Vagina (tissue), 2 donors: ENCODE data around the gene OBSCN. TPM values are rescaled to one million over a fixed set of nuclear protein-coding genes. Genes with fewer than 3 reads are reported as not detected.

ENCODE experiments used
- DNase-seq, 2 donors: peaks; one replicate each; pipeline ENCODE4 v3.0.0-alpha.2; 2017; ENCODE audit errors: extremely low spot score in 2 of 2
- H3K27ac ChIP-seq: fragments of 200-600 bp; sonication (generic); one replicate; pipeline ENCODE4 v1.5.1; 2019
- H3K27me3 ChIP-seq: fragments of 200-600 bp; sonication (generic); one replicate; pipeline ENCODE4 v1.5.1; 2019
- H3K36me3 ChIP-seq, 2 donors: fragments of 200-600 bp; sonication (generic); one replicate each; pipeline ENCODE4 v1.5.1; 2017 to 2019
- H3K4me1 ChIP-seq: fragments of 200-600 bp; sonication (generic); one replicate; pipeline ENCODE4 v1.5.1; 2019
- H3K4me3 ChIP-seq, 2 donors: fragments of 200-600 bp; sonication (generic); 1 replicate in 1 of 2; 2 replicates in 1 of 2; pipeline ENCODE4 v1.5.1; 2016 to 2019
- H3K9me3 ChIP-seq: fragments of 200-600 bp; sonication (generic); one replicate; pipeline ENCODE4 v1.5.1; 2019
- CTCF ChIP-seq, 3 experiments: fragments of 450-650 bp in 2 of 3; fragments of 200-600 bp in 1 of 3; sonication (generic) in 1 of 3; IDR thresholded peaks; one replicate each; pipeline ENCODE4 v1.5.1; 2017 to 2019; ENCODE audit warnings: antibody characterized with exemption in 3 of 3, mild to moderate bottlenecking in 2 of 3, moderate library complexity in 2 of 3
- POLR2A ChIP-seq, 2 donors: fragments of 450-650 bp; IDR thresholded peaks; one replicate each; pipeline ENCODE4 v1.6.1; 2017; ENCODE audit warnings: antibody characterized with exemption in 2 of 2, mild to moderate bottlenecking in 2 of 2, moderate library complexity in 2 of 2
- POLR2AphosphoS5 ChIP-seq, 2 donors: sonication (generic); formaldehyde crosslinking; IDR thresholded peaks; one replicate each; pipeline ENCODE4 v1.9.0; 2017; ENCODE audit warnings: antibody characterized with exemption in 2 of 2, mild to moderate bottlenecking in 2 of 2, low read depth in 1 of 2; ENCODE audit not compliant: insufficient read depth in 1 of 2
- intact Hi-C: fragments of 100-400 bp; cut with DNase I; formaldehyde crosslinking; loops from one replicate; pipeline ENCODE4 v1.15.1; 2023
- total RNA-seq: library from RNA; depleted of rRNA; stranded (reverse); fragments of >200 nt; gene quantifications from one replicate; pipeline ENCODE4 v1.2.3, GENCODE V29; 2016

OBSCN gene
- total RNA-seq, 1 donor from 2014 or later, result 35.8 TPM

DNA sequence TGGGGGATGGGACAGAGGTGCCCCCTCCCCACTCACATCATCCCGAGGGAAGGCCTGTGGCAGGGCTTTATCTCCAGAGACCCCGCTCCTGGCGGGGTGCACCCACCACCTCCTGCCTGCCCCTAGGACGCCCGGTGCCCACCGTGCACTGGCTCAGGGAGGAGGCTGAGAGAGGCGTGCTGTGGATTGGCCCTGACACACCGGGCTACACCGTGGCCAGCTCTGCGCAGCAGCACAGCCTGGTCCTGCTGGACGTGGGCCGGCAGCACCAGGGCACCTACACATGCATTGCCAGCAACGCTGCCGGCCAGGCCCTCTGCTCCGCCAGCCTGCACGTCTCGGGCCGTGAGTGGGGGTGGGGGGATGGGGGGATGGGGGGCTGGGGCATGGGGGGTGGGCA, 127.1 kb downstream of the OBSCN start:
- no peaks in the 10 kb centered on the region for H3K4me1 ChIP-seq
- TF ChIP-seq POLR2AphosphoS5 (IDR thresholded peaks at IDR 0.05; ENCODE audit: insufficient read depth in 1 of 2, low read depth in 1 of 2), result no peak
- TF ChIP-seq CTCF (IDR thresholded peaks at IDR 0.05), result no peak
- TF ChIP-seq POLR2A (IDR thresholded peaks at IDR 0.05), result no peak
- H3K27me3 ChIP-seq, result no peaks in the 10 kb centered on the region
- no peak overlapping the region for H3K27ac ChIP-seq
- no peak for DNase-seq
- intact Hi-C loops, result no loop called here
- H3K4me3 ChIP-seq, result no peak overlapping the region
- H3K36me3 ChIP-seq, result peaks cover 0 to 7% of the 10 kb centered on the region in 2 donors
- H3K9me3 ChIP-seq, result no peaks in the 10 kb centered on the region

DNA sequence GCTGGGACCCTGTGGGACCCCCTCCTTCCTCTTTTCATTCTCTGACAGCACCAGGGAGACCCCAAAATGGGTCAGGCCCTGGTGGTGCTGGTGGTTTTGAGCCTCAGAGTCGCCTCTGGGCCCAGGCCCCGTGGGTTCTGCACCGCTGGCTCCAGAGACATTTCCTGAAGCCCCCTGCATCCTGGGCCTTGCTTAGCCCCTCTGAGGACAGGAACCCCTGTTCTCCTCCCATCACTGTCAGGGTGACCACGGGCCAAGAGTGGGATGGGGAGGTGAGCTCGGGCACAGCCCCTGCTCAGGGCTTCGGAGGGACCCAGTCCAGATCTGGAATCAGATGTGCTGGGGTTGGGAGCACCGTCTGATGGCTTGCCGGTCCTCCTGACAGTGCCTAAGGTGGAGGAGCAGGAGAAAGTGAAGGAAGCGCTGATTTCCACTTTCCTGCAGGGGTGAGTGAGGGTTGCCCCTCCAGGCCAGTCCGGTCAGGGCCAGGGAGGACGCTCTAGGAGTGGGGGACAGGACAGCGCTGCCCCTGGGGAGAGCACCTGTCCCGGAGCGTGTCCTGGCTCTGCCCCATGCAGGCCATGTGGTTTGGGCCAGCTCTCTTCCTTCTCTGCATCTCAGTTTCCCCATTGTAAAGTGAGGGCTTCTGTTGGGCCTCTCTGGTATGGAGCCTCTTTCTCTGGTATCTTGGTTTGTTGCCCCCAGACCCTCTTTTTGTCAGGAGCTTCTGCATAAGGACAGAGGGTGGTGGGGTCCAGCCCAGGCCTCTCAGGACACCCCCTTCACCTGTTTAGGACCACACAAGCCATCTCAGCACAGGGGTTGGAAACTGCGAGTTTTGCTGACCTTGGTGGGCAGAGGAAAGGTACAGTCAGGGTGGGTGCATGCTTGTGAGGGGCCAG, 127.8 kb downstream of the OBSCN start:
- Histone ChIP-seq H3K27ac (no peak overlapping the region), H3K4me3 (no peak overlapping the region), H3K27me3 (no peaks in the 10 kb centered on the region), H3K4me1 (no peaks in the 10 kb centered on the region), H3K36me3 (peaks cover 0 to 7% of the 10 kb centered on the region in 2 donors), H3K9me3 (no peaks in the 10 kb centered on the region)
- no peak for TF ChIP-seq CTCF (IDR thresholded peaks at IDR 0.05)
- intact Hi-C loops, result no loop called here
- DNase-seq, result no peak

- Histone ChIP-seq H3K4me3 (no peak overlapping the region), H3K9me3 (no peaks in the 10 kb centered on the region), H3K36me3 (peaks cover 0 to 7% of the 10 kb centered on the region in 2 donors), H3K27me3 (no peaks in the 10 kb centered on the region), H3K4me1 (no peaks in the 10 kb centered on the region), H3K27ac (no peak overlapping the region)
- DNase-seq, result no peak
- intact Hi-C loops, result no loop called here
- TF ChIP-seq POLR2A (IDR thresholded peaks at IDR 0.05) (no peak), POLR2AphosphoS5 (IDR thresholded peaks at IDR 0.05; ENCODE audit: insufficient read depth in 1 of 2, low read depth in 1 of 2) (no peak), CTCF (IDR thresholded peaks at IDR 0.05) (no peak)
Measured at GRCh38 chr1:228336308-228337030, 128.6 kb downstream of the OBSCN start.

DNA sequence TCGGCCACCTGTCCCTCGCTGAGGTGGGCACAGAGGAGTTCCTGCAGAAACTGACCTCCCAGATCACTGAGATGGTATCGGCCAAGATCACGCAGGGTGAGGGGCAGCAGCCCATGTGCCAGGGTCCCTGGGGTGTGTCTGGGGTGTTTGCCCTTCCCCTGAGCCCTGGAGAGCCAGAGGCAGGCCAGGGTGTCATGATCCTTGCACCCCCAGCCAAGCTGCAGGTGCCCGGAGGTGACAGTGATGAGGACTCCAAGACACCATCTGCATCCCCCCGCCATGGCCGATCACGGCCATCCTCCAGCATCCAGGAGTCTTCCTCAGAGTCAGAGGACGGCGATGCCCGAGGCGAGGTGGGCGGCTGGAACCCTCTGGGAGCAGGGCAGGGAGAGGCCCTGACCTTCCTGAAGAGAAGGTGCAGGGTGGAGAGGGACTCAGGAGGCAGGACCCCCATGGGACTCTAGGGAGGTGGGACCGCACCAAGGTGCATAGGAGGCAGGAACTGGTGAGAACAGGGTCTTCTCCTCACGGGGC, 129.3 kb downstream of the OBSCN start:
- H3K27ac ChIP-seq, result no peak overlapping the region
- peaks cover 0 to 7% of the 10 kb centered on the region in 2 donors for H3K36me3 ChIP-seq
- no peak for TF ChIP-seq POLR2AphosphoS5 (IDR thresholded peaks at IDR 0.05; ENCODE audit: insufficient read depth in 1 of 2, low read depth in 1 of 2)
- TF ChIP-seq CTCF (IDR thresholded peaks at IDR 0.05), result no peak
- TF ChIP-seq POLR2A (IDR thresholded peaks at IDR 0.05), result no peak
- intact Hi-C loops, result no loop called here
- no peak overlapping the region for H3K4me3 ChIP-seq
- H3K4me1 ChIP-seq, result no peaks in the 10 kb centered on the region
- no peaks in the 10 kb centered on the region for H3K9me3 ChIP-seq
- no peaks in the 10 kb centered on the region for H3K27me3 ChIP-seq
- DNase-seq, result no peak
